ENCODE results near the gene TMEM238.

- TF ChIP-seq POLR2AphosphoS5 (IDR thresholded peaks at IDR 0.05; ENCODE audit: insufficient read depth in 1 of 2, low read depth in 1 of 2) (no peak), POLR2A (IDR thresholded peaks at IDR 0.05) (no peak)
Observed at GRCh38 chr19:55347442-55348009, 36.6 kb downstream of the TMEM238 start.
